Suprapubic skin (tissue), 4 donors: ENCODE results near the gene TMA7B.

ENCODE experiments used
- POLR2A ChIP-seq, 2 donors: fragments of 450-650 bp; IDR thresholded peaks; one replicate each; pipeline ENCODE4 v1.6.1; 2017; ENCODE audit warnings: antibody characterized with exemption in 2 of 2, mild to moderate bottlenecking in 2 of 2, moderate library complexity in 2 of 2
- POLR2AphosphoS5 ChIP-seq, 3 donors: sonication (generic); formaldehyde crosslinking; IDR thresholded peaks; one replicate each; pipeline ENCODE4 v1.6.1; 2017; ENCODE audit warnings: antibody characterized with exemption in 3 of 3
- TF ChIP-seq, protein P1 (sequence below), 2 donors: fragments of 200-600 bp in 1 of 2; fragments of 450-650 bp in 1 of 2; sonication (generic) in 1 of 2; IDR thresholded peaks; one replicate each; pipeline ENCODE4 v1.5.1; 2016 to 2019; ENCODE audit warnings: antibody characterized with exemption in 2 of 2, mild to moderate bottlenecking in 1 of 2, moderate library complexity in 1 of 2

DNA sequence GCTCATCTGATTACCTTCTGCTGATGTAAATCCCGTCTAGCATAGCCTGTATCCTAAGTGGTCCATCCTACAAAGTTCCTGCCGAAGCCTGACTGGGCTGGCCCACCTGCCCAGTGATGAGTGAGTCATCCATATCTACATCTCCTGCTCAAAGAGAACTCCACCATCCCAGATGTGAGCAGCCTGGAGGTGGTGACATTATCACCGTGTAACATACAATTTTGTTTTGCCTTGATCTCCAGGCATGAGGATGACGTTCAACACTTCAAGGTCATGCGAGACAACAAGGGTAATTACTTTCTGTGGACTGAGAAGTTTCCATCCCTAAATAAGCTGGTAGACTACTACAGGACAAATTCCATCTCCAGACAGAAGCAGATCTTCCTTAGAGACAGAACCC lies 5.6 kb downstream of the TMA7B start:
- TF ChIP-seq, protein P1, sequence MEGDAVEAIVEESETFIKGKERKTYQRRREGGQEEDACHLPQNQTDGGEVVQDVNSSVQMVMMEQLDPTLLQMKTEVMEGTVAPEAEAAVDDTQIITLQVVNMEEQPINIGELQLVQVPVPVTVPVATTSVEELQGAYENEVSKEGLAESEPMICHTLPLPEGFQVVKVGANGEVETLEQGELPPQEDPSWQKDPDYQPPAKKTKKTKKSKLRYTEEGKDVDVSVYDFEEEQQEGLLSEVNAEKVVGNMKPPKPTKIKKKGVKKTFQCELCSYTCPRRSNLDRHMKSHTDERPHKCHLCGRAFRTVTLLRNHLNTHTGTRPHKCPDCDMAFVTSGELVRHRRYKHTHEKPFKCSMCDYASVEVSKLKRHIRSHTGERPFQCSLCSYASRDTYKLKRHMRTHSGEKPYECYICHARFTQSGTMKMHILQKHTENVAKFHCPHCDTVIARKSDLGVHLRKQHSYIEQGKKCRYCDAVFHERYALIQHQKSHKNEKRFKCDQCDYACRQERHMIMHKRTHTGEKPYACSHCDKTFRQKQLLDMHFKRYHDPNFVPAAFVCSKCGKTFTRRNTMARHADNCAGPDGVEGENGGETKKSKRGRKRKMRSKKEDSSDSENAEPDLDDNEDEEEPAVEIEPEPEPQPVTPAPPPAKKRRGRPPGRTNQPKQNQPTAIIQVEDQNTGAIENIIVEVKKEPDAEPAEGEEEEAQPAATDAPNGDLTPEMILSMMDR (IDR thresholded peaks at IDR 0.05) = no peak
- TF ChIP-seq POLR2A (IDR thresholded peaks at IDR 0.05) = no peak
- TF ChIP-seq POLR2AphosphoS5 (IDR thresholded peaks at IDR 0.05) = no peak
